ENCODE results near the gene FMO5.
"Not testable (repeated sequence)": the region's sequence is repeated elsewhere in the genome, so short reads cannot be mapped to it uniquely, and the experiment has no call there.

The FMO5 gene

GRCh38 chr1:147208619-147209018 is 16.5 kb downstream of the FMO5 start:
- H3K36me3 ChIP-seq (ENCODE audit: control insufficient read depth, insufficient read depth, low read length) = no peaks in the 10 kb centered on the region
- no peaks in the 10 kb centered on the region for H3K4me1 ChIP-seq (ENCODE audit: control insufficient read depth, insufficient read depth, low read length, poor library complexity, severe bottlenecking)
- no peak overlapping the region for H3K4me3 ChIP-seq (ENCODE audit: insufficient read depth, low read depth, low read length, poor library complexity, severe bottlenecking)
- H3K9me3 ChIP-seq (ENCODE audit: control insufficient read depth, low read length) = no peaks in the 10 kb centered on the region
- no peaks in the 10 kb centered on the region for H3K27me3 ChIP-seq (replicated peaks; ENCODE audit: control insufficient read depth, insufficient read depth, low read length, poor library complexity, severe bottlenecking)
- no peak overlapping the region for H3K27ac ChIP-seq (ENCODE audit: insufficient read depth, low read length, poor library complexity, severe bottlenecking)
- DNase-seq = no peak

DNA sequence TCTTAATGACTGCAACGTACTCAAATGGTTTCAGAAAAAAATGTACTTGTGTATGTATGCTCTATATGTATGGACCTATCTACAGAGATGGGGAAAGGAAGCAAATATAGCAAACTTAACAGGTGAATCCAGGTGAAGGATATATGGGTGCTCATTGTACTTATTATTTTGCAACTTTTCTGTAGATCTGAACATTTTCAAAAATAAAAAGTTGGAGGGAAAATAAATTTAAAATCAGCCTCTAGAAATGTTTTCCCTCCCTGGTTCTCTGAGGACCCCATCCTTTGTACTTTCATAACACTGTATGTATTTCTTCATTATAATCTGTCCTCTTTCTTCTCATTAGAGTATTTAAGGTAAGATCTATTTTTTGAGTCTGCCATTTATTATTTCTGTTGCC is 17.9 kb downstream of the FMO5 start:
- Histone ChIP-seq H3K9me3 (ENCODE audit: control insufficient read depth, low read length) (no peaks in the 10 kb centered on the region), H3K4me1 (ENCODE audit: control insufficient read depth, insufficient read depth, low read length, poor library complexity, severe bottlenecking) (no peaks in the 10 kb centered on the region), H3K27ac (ENCODE audit: insufficient read depth, low read length, poor library complexity, severe bottlenecking) (no peak overlapping the region), H3K4me3 (ENCODE audit: insufficient read depth, low read depth, low read length, poor library complexity, severe bottlenecking) (no peak overlapping the region), H3K36me3 (ENCODE audit: control insufficient read depth, insufficient read depth, low read length) (no peaks in the 10 kb centered on the region), H3K27me3 (replicated peaks; ENCODE audit: control insufficient read depth, insufficient read depth, low read length, poor library complexity, severe bottlenecking) (no peaks in the 10 kb centered on the region)
- DNase-seq = no peak

DNA sequence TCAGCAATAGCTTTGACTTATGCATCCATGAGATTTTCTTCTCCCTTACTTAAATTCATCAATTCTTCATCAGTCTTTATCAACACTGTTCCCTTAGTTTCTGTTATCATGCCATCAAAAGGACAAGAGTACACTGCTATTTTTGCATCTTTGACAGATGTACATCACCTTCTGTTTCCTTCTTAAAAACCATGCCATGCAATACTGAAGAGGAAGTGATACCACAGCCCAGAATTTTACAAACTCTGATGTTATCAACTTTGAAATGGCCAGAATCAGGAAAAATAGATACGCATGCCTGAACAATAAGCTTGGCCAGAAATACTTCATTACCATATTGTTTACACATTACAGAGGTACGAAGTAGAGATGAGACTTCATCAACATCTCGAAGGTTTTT is 21.1 kb downstream of the FMO5 start:
- Histone ChIP-seq H3K4me3 (ENCODE audit: insufficient read depth, low read depth, low read length, poor library complexity, severe bottlenecking) (no peak overlapping the region), H3K27me3 (replicated peaks; ENCODE audit: control insufficient read depth, insufficient read depth, low read length, poor library complexity, severe bottlenecking) (no peaks in the 10 kb centered on the region), H3K4me1 (ENCODE audit: control insufficient read depth, insufficient read depth, low read length, poor library complexity, severe bottlenecking) (no peaks in the 10 kb centered on the region), H3K36me3 (ENCODE audit: control insufficient read depth, insufficient read depth, low read length) (no peaks in the 10 kb centered on the region), H3K9me3 (ENCODE audit: control insufficient read depth, low read length) (no peaks in the 10 kb centered on the region), H3K27ac (ENCODE audit: insufficient read depth, low read length, poor library complexity, severe bottlenecking) (no peak overlapping the region)
- DNase-seq = no peak

GRCh38 chr1:147202576-147202975 is 22.6 kb downstream of the FMO5 start:
- Histone ChIP-seq H3K36me3 (ENCODE audit: control insufficient read depth, insufficient read depth, low read length) (no peaks in the 10 kb centered on the region), H3K27ac (ENCODE audit: insufficient read depth, low read length, poor library complexity, severe bottlenecking) (no peak overlapping the region), H3K27me3 (replicated peaks; ENCODE audit: control insufficient read depth, insufficient read depth, low read length, poor library complexity, severe bottlenecking) (no peaks in the 10 kb centered on the region), H3K4me3 (ENCODE audit: insufficient read depth, low read depth, low read length, poor library complexity, severe bottlenecking) (no peak overlapping the region), H3K9me3 (ENCODE audit: control insufficient read depth, low read length) (no peaks in the 10 kb centered on the region), H3K4me1 (ENCODE audit: control insufficient read depth, insufficient read depth, low read length, poor library complexity, severe bottlenecking) (no peaks in the 10 kb centered on the region)
- DNase-seq = no peak

DNA sequence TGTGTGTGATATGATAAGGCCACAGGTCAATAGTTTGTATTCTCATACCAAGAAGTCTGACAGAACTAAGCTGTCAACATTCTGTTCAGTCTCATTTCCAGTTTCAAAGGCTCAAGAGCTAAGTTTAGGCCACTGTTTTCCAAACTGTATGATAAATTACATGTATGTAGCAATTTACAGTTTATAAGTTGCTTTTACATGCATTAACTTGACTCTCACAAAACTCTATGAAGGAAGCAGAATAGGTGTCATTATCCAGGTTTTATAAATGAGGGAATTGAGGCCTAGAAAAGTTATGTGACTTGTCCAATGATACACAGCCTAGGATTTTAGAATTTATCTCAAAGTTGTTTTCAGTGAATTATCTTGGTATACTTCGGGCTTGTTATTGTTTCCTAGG is 23.4 kb downstream of the FMO5 start:
- no peak for DNase-seq
- Histone ChIP-seq H3K4me3 (ENCODE audit: insufficient read depth, low read depth, low read length, poor library complexity, severe bottlenecking) (no peak overlapping the region), H3K36me3 (ENCODE audit: control insufficient read depth, insufficient read depth, low read length) (no peaks in the 10 kb centered on the region), H3K27me3 (replicated peaks; ENCODE audit: control insufficient read depth, insufficient read depth, low read length, poor library complexity, severe bottlenecking) (no peaks in the 10 kb centered on the region), H3K9me3 (ENCODE audit: control insufficient read depth, low read length) (no peaks in the 10 kb centered on the region), H3K4me1 (ENCODE audit: control insufficient read depth, insufficient read depth, low read length, poor library complexity, severe bottlenecking) (no peaks in the 10 kb centered on the region), H3K27ac (ENCODE audit: insufficient read depth, low read length, poor library complexity, severe bottlenecking) (no peak overlapping the region)

DNA sequence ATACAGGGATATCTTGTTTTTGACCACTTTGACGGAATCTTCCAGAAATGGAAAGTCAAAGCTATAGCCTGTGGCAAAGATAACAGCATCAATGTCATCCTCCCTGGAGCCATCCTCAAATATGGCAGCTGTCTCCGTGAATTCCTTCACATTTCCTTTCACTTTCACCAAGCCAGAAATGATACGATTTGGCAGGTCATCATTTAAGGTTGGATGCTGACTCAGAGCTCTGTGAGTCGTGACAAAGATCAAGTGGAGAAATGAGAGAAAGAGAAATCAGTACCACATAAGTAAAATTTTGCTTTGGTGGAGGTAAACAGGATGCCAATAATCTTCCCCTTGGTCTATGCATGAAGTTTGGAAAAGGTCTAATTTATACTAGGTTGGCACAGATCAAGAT is 23.9 kb downstream of the FMO5 start:
- no peaks in the 10 kb centered on the region for H3K36me3 ChIP-seq (ENCODE audit: control insufficient read depth, insufficient read depth, low read length)

GRCh38 chr1:147197324-147197723 is 27.8 kb downstream of the FMO5 start:
- H3K36me3 ChIP-seq (ENCODE audit: control insufficient read depth, insufficient read depth, low read length); H3K27me3 ChIP-seq (replicated peaks; ENCODE audit: control insufficient read depth, insufficient read depth, low read length, poor library complexity, severe bottlenecking); DNase-seq: not testable (repeated sequence)

More for the DNA sequence above, 23.9 kb downstream of the FMO5 start:
- H3K27ac ChIP-seq (ENCODE audit: insufficient read depth, low read length, poor library complexity, severe bottlenecking) = no peak overlapping the region
- H3K4me3 ChIP-seq (ENCODE audit: insufficient read depth, low read depth, low read length, poor library complexity, severe bottlenecking) = no peak overlapping the region
- no peaks in the 10 kb centered on the region for H3K9me3 ChIP-seq (ENCODE audit: control insufficient read depth, low read length)
- no peak for DNase-seq
- H3K27me3 ChIP-seq (replicated peaks; ENCODE audit: control insufficient read depth, insufficient read depth, low read length, poor library complexity, severe bottlenecking) = no peaks in the 10 kb centered on the region
- no peaks in the 10 kb centered on the region for H3K4me1 ChIP-seq (ENCODE audit: control insufficient read depth, insufficient read depth, low read length, poor library complexity, severe bottlenecking)

GRCh38 chr1:147189514-147189913 is 35.6 kb downstream of the FMO5 start:
- Histone ChIP-seq H3K4me1 (ENCODE audit: control insufficient read depth, insufficient read depth, low read length, poor library complexity, severe bottlenecking) (no peaks in the 10 kb centered on the region), H3K9me3 (ENCODE audit: control insufficient read depth, low read length) (no peaks in the 10 kb centered on the region), H3K4me3 (ENCODE audit: insufficient read depth, low read depth, low read length, poor library complexity, severe bottlenecking) (no peak overlapping the region), H3K36me3 (ENCODE audit: control insufficient read depth, insufficient read depth, low read length) (no peaks in the 10 kb centered on the region), H3K27me3 (replicated peaks; ENCODE audit: control insufficient read depth, insufficient read depth, low read length, poor library complexity, severe bottlenecking) (no peaks in the 10 kb centered on the region), H3K27ac (ENCODE audit: insufficient read depth, low read length, poor library complexity, severe bottlenecking) (no peak overlapping the region)
- DNase-seq = no peak

More at GRCh38 chr1:147197324-147197723, 27.8 kb downstream of the FMO5 start:
- not testable (repeated sequence) for H3K9me3 ChIP-seq (ENCODE audit: control insufficient read depth, low read length); H3K4me3 ChIP-seq (ENCODE audit: insufficient read depth, low read depth, low read length, poor library complexity, severe bottlenecking); H3K27ac ChIP-seq (ENCODE audit: insufficient read depth, low read length, poor library complexity, severe bottlenecking); H3K4me1 ChIP-seq (ENCODE audit: control insufficient read depth, insufficient read depth, low read length, poor library complexity, severe bottlenecking)

GRCh38 chr1:147185432-147185831 is 39.7 kb downstream of the FMO5 start:
- Histone ChIP-seq H3K36me3 (ENCODE audit: control insufficient read depth, insufficient read depth, low read length) (no peaks in the 10 kb centered on the region), H3K27ac (ENCODE audit: insufficient read depth, low read length, poor library complexity, severe bottlenecking) (no peak overlapping the region), H3K4me1 (ENCODE audit: control insufficient read depth, insufficient read depth, low read length, poor library complexity, severe bottlenecking) (no peaks in the 10 kb centered on the region), H3K4me3 (ENCODE audit: insufficient read depth, low read depth, low read length, poor library complexity, severe bottlenecking) (no peak overlapping the region), H3K9me3 (ENCODE audit: control insufficient read depth, low read length) (no peaks in the 10 kb centered on the region), H3K27me3 (replicated peaks; ENCODE audit: control insufficient read depth, insufficient read depth, low read length, poor library complexity, severe bottlenecking) (no peaks in the 10 kb centered on the region)
- no peak for DNase-seq

- Histone ChIP-seq H3K9me3 (ENCODE audit: control insufficient read depth, low read length) (no peaks in the 10 kb centered on the region), H3K27ac (ENCODE audit: insufficient read depth, low read length, poor library complexity, severe bottlenecking) (no peak overlapping the region), H3K36me3 (ENCODE audit: control insufficient read depth, insufficient read depth, low read length) (no peaks in the 10 kb centered on the region), H3K27me3 (replicated peaks; ENCODE audit: control insufficient read depth, insufficient read depth, low read length, poor library complexity, severe bottlenecking) (no peaks in the 10 kb centered on the region), H3K4me3 (ENCODE audit: insufficient read depth, low read depth, low read length, poor library complexity, severe bottlenecking) (no peak overlapping the region), H3K4me1 (ENCODE audit: control insufficient read depth, insufficient read depth, low read length, poor library complexity, severe bottlenecking) (no peaks in the 10 kb centered on the region)
- DNase-seq = no peak
Observed at GRCh38 chr1:147177611-147178380, 47.3 kb downstream of the FMO5 start.
